ENCODE results near the gene CCT8L2. TPM values are rescaled to one million over a fixed set of nuclear protein-coding genes. Genes with fewer than 3 reads are reported as not detected.
"Not testable (repeated sequence)": the region's sequence is repeated elsewhere in the genome, so short reads cannot be mapped to it uniquely, and the experiment has no call there.

The CCT8L2 gene
- total RNA-seq (not detected), polyA plus RNA-seq (not detected)
- long read RNA-seq, donor 1 = 0 reads
- long read RNA-seq, donor 2 = 0 reads

GRCh38 chr22:16592710-16593109 is at the start of gene CCT8L2:
Gene CCT8L2, minus strand, starts transcription at chr22:16592810. Its CDS starts 260 bp downstream, at chr22:16592550.
- H3K27ac ChIP-seq (ENCODE audit: low read depth in 1 of 2, low read length in 2 of 2); intact Hi-C loops (cut with DNase I); ATAC-seq (ENCODE audit: low FRiP score); H3K4me1 ChIP-seq (ENCODE audit: control insufficient read depth in 1 of 2, insufficient read depth in 2 of 2, low read length in 2 of 2); DNase-seq; H3K27me3 ChIP-seq (ENCODE audit: control insufficient read depth in 1 of 2, insufficient read depth in 2 of 2, low read length in 1 of 2); H3K36me3 ChIP-seq (ENCODE audit: control insufficient read depth in 1 of 2, insufficient read depth in 2 of 2, low read length in 1 of 2); H3K4me3 ChIP-seq (ENCODE audit: low read length in 2 of 2); H3K9me3 ChIP-seq (ENCODE audit: control insufficient read depth, low read length): not testable (repeated sequence)
- 67 to 90% methylated on average over 1 of the region's 1 CpG for WGBS, 2 donors

GRCh38 chr22:16635442-16635841 is 42.8 kb upstream of the CCT8L2 start:
- intact Hi-C loops (cut with DNase I); H3K27me3 ChIP-seq (ENCODE audit: control insufficient read depth in 1 of 2, insufficient read depth in 2 of 2, low read length in 1 of 2); DNase-seq; H3K9me3 ChIP-seq (ENCODE audit: control insufficient read depth, low read length); H3K4me3 ChIP-seq (ENCODE audit: low read length in 2 of 2); H3K4me1 ChIP-seq (ENCODE audit: control insufficient read depth in 1 of 2, insufficient read depth in 2 of 2, low read length in 2 of 2); H3K36me3 ChIP-seq (ENCODE audit: control insufficient read depth in 1 of 2, insufficient read depth in 2 of 2, low read length in 1 of 2); ATAC-seq (ENCODE audit: low FRiP score); H3K27ac ChIP-seq (ENCODE audit: low read depth in 1 of 2, low read length in 2 of 2): not testable (repeated sequence)
- WGBS, 2 donors = 64 to 78% methylated on average over 1 of the region's 1 CpG

- H3K27me3 ChIP-seq (ENCODE audit: control insufficient read depth in 1 of 2, insufficient read depth in 2 of 2, low read length in 1 of 2); H3K9me3 ChIP-seq (ENCODE audit: control insufficient read depth, low read length); H3K4me3 ChIP-seq (ENCODE audit: low read length in 2 of 2); H3K36me3 ChIP-seq (ENCODE audit: control insufficient read depth in 1 of 2, insufficient read depth in 2 of 2, low read length in 1 of 2); DNase-seq; ATAC-seq (ENCODE audit: low FRiP score); intact Hi-C loops (cut with DNase I); H3K4me1 ChIP-seq (ENCODE audit: control insufficient read depth in 1 of 2, insufficient read depth in 2 of 2, low read length in 2 of 2); H3K27ac ChIP-seq (ENCODE audit: low read depth in 1 of 2, low read length in 2 of 2): not testable (repeated sequence)
These were observed 41.5 kb upstream of the CCT8L2 start for GRCh38 chr22:16634092-16634491.

GRCh38 chr22:16628476-16628875 is 35.9 kb upstream of the CCT8L2 start:
- ATAC-seq (ENCODE audit: low FRiP score); H3K4me3 ChIP-seq (ENCODE audit: low read length in 2 of 2); H3K27ac ChIP-seq (ENCODE audit: low read depth in 1 of 2, low read length in 2 of 2); H3K36me3 ChIP-seq (ENCODE audit: control insufficient read depth in 1 of 2, insufficient read depth in 2 of 2, low read length in 1 of 2); H3K9me3 ChIP-seq (ENCODE audit: control insufficient read depth, low read length); DNase-seq; H3K4me1 ChIP-seq (ENCODE audit: control insufficient read depth in 1 of 2, insufficient read depth in 2 of 2, low read length in 2 of 2); H3K27me3 ChIP-seq (ENCODE audit: control insufficient read depth in 1 of 2, insufficient read depth in 2 of 2, low read length in 1 of 2); intact Hi-C loops (cut with DNase I): not testable (repeated sequence)
- 88 to 89% methylated on average over 1 of the region's 1 CpG for WGBS, 2 donors

- not testable (repeated sequence) for H3K4me3 ChIP-seq (ENCODE audit: low read length in 2 of 2)
These were observed 32.4 kb upstream of the CCT8L2 start for GRCh38 chr22:16625018-16625417.

GRCh38 chr22:16623595-16623994 is 31.0 kb upstream of the CCT8L2 start:
- ATAC-seq (ENCODE audit: low FRiP score); H3K9me3 ChIP-seq (ENCODE audit: control insufficient read depth, low read length); H3K27ac ChIP-seq (ENCODE audit: low read depth in 1 of 2, low read length in 2 of 2); H3K36me3 ChIP-seq (ENCODE audit: control insufficient read depth in 1 of 2, insufficient read depth in 2 of 2, low read length in 1 of 2); H3K4me1 ChIP-seq (ENCODE audit: control insufficient read depth in 1 of 2, insufficient read depth in 2 of 2, low read length in 2 of 2); DNase-seq; H3K4me3 ChIP-seq (ENCODE audit: low read length in 2 of 2); intact Hi-C loops (cut with DNase I); H3K27me3 ChIP-seq (ENCODE audit: control insufficient read depth in 1 of 2, insufficient read depth in 2 of 2, low read length in 1 of 2): not testable (repeated sequence)

More at GRCh38 chr22:16625018-16625417, 32.4 kb upstream of the CCT8L2 start:
- H3K27me3 ChIP-seq (ENCODE audit: control insufficient read depth in 1 of 2, insufficient read depth in 2 of 2, low read length in 1 of 2); H3K4me1 ChIP-seq (ENCODE audit: control insufficient read depth in 1 of 2, insufficient read depth in 2 of 2, low read length in 2 of 2); H3K27ac ChIP-seq (ENCODE audit: low read depth in 1 of 2, low read length in 2 of 2); H3K9me3 ChIP-seq (ENCODE audit: control insufficient read depth, low read length); H3K36me3 ChIP-seq (ENCODE audit: control insufficient read depth in 1 of 2, insufficient read depth in 2 of 2, low read length in 1 of 2); intact Hi-C loops (cut with DNase I); ATAC-seq (ENCODE audit: low FRiP score); DNase-seq: not testable (repeated sequence)
- 50 to 53% methylated on average over 2 of the region's 2 CpGs for WGBS, 2 donors

- H3K4me1 ChIP-seq (ENCODE audit: control insufficient read depth in 1 of 2, insufficient read depth in 2 of 2, low read length in 2 of 2); intact Hi-C loops (cut with DNase I); DNase-seq; H3K36me3 ChIP-seq (ENCODE audit: control insufficient read depth in 1 of 2, insufficient read depth in 2 of 2, low read length in 1 of 2); H3K27ac ChIP-seq (ENCODE audit: low read depth in 1 of 2, low read length in 2 of 2); H3K4me3 ChIP-seq (ENCODE audit: low read length in 2 of 2); H3K27me3 ChIP-seq (ENCODE audit: control insufficient read depth in 1 of 2, insufficient read depth in 2 of 2, low read length in 1 of 2); H3K9me3 ChIP-seq (ENCODE audit: control insufficient read depth, low read length); ATAC-seq (ENCODE audit: low FRiP score): not testable (repeated sequence)
- 60 to 80% methylated on average over 3 of the region's 3 CpGs for WGBS, 2 donors
These were observed 24.9 kb upstream of the CCT8L2 start for GRCh38 chr22:16617516-16617915.

GRCh38 chr22:16616390-16616938 is 23.9 kb upstream of the CCT8L2 start:
- H3K9me3 ChIP-seq (ENCODE audit: control insufficient read depth, low read length); ATAC-seq (ENCODE audit: low FRiP score); H3K4me1 ChIP-seq (ENCODE audit: control insufficient read depth in 1 of 2, insufficient read depth in 2 of 2, low read length in 2 of 2); H3K36me3 ChIP-seq (ENCODE audit: control insufficient read depth in 1 of 2, insufficient read depth in 2 of 2, low read length in 1 of 2); H3K27me3 ChIP-seq (ENCODE audit: control insufficient read depth in 1 of 2, insufficient read depth in 2 of 2, low read length in 1 of 2); H3K4me3 ChIP-seq (ENCODE audit: low read length in 2 of 2); DNase-seq; intact Hi-C loops (cut with DNase I); H3K27ac ChIP-seq (ENCODE audit: low read depth in 1 of 2, low read length in 2 of 2): not testable (repeated sequence)
- 79 to 83% methylated on average over 3 of the region's 3 CpGs for WGBS, 2 donors

- H3K36me3 ChIP-seq (ENCODE audit: control insufficient read depth in 1 of 2, insufficient read depth in 2 of 2, low read length in 1 of 2); ATAC-seq (ENCODE audit: low FRiP score); H3K4me3 ChIP-seq (ENCODE audit: low read length in 2 of 2); H3K27me3 ChIP-seq (ENCODE audit: control insufficient read depth in 1 of 2, insufficient read depth in 2 of 2, low read length in 1 of 2); H3K9me3 ChIP-seq (ENCODE audit: control insufficient read depth, low read length); H3K4me1 ChIP-seq (ENCODE audit: control insufficient read depth in 1 of 2, insufficient read depth in 2 of 2, low read length in 2 of 2); DNase-seq; intact Hi-C loops (cut with DNase I); H3K27ac ChIP-seq (ENCODE audit: low read depth in 1 of 2, low read length in 2 of 2): not testable (repeated sequence)
- 77 to 78% methylated on average over 5 of the region's 5 CpGs for WGBS, 2 donors
These were observed 23.1 kb upstream of the CCT8L2 start for GRCh38 chr22:16615606-16616245.
